Esophagus squamous epithelium (tissue), 5 donors: Measurements from ENCODE around the gene PON1. TPM values are rescaled to one million over a fixed set of nuclear protein-coding genes. Genes with fewer than 3 reads are reported as not detected.
A peak's percentile ranks its signal among the peaks of the same experiment; 100 is the strongest.

Experiments
- DNase-seq: peaks from one replicate; lab custom pipeline; 2025; lab: John Stamatoyannopoulos, UW
- H3K27ac ChIP-seq, 4 donors: fragments of 200-600 bp; sonication (generic); one replicate each; pipeline ENCODE4 v1.5.1; 2016 to 2019; ENCODE audit warnings: mild to moderate bottlenecking in 1 of 4
- H3K27me3 ChIP-seq, 4 donors: fragments of 200-600 bp; sonication (generic); 1 replicate in 3 of 4; 2 replicates in 1 of 4; pipeline versions ENCODE4 v1.5.1 to v1.6.0; 2017 to 2021; ENCODE audit warnings: antibody characterized with exemption in 1 of 4
- H3K36me3 ChIP-seq, 3 donors: fragments of 200-600 bp; sonication (generic); one replicate each; pipeline ENCODE4 v1.5.1; 2016 to 2019
- H3K4me1 ChIP-seq, 3 donors: fragments of 200-600 bp; sonication (generic); one replicate each; pipeline ENCODE4 v1.5.1; 2017 to 2019
- H3K4me3 ChIP-seq, 4 donors: fragments of 200-600 bp; sonication (generic); 1 replicate in 3 of 4; 2 replicates in 1 of 4; pipeline ENCODE4 v1.5.1; 2016 to 2019; ENCODE audit warnings: mild to moderate bottlenecking in 2 of 4, moderate library complexity in 1 of 4
- H3K9me3 ChIP-seq, 3 donors: fragments of 200-600 bp; sonication (generic); one replicate each; pipeline ENCODE4 v1.5.1; 2016 to 2019
- POLR2A ChIP-seq, 4 donors: fragments of 450-650 bp; IDR thresholded peaks; one replicate each; pipeline ENCODE4 v1.6.1; 2017; ENCODE audit warnings: antibody characterized with exemption in 4 of 4, mild to moderate bottlenecking in 4 of 4, moderate library complexity in 3 of 4
- WGBS, 2 donors: methylation state at CpG; one replicate each; pipeline ENCODE4 v1.1.5; 2018; 5-methylcytosine and 5-hydroxymethylcytosine counted together
- intact Hi-C: fragments of 100-400 bp; cut with DNase I; formaldehyde crosslinking; loops from one replicate; pipeline ENCODE4 v1.15.0; 2022
- total RNA-seq, 4 donors: library from RNA; depleted of rRNA; stranded (reverse); fragments of >200 nt; gene quantifications; one replicate each; pipeline ENCODE4 v1.1.0, GENCODE V29; 2016
- TF ChIP-seq, protein P1 (sequence below), 6 experiments: fragments of 450-650 bp in 4 of 6; fragments of 200-600 bp in 2 of 6; sonication (generic) in 2 of 6; IDR thresholded peaks; one replicate each; pipeline ENCODE4 v1.5.1; 2016 to 2019; ENCODE audit warnings: antibody characterized with exemption in 6 of 6, mild to moderate bottlenecking in 4 of 6, moderate library complexity in 4 of 6
- donor health status: DM: yes; HTN: yes; CAD: no.

Gene PON1
- total RNA-seq, 4 donors from 2014 or later, result not detected

DNA sequence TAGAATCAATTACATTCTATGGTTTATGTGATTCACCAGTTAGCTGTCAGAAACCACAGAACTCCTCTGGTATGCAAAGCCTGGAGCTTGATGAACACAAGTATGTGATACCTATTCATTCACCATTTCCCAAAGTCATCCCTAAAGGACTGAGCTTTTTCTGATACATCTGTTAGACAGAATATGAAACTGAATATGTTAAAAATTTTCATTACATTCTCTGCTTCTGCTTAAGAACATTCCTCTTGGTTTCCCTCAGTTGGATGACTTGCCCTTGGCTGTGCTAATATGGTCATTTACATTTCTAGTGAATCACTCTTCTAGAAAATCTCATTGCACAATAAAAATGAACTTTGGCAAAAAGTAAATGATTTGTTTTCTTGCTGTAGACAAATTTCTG is 10.8 kb upstream of the PON1 start:
- Histone ChIP-seq H3K4me3 (no peak overlapping the region), H3K27ac (no peak overlapping the region), H3K9me3 (no peaks in the 10 kb centered on the region), H3K4me1 (peaks cover 0 to 10% (median 0%) of the 10 kb centered on the region in 3 donors), H3K36me3 (no peaks in the 10 kb centered on the region), H3K27me3 (no peaks in the 10 kb centered on the region)
- TF ChIP-seq POLR2A (IDR thresholded peaks at IDR 0.05), result no peak
- TF ChIP-seq, protein P1, sequence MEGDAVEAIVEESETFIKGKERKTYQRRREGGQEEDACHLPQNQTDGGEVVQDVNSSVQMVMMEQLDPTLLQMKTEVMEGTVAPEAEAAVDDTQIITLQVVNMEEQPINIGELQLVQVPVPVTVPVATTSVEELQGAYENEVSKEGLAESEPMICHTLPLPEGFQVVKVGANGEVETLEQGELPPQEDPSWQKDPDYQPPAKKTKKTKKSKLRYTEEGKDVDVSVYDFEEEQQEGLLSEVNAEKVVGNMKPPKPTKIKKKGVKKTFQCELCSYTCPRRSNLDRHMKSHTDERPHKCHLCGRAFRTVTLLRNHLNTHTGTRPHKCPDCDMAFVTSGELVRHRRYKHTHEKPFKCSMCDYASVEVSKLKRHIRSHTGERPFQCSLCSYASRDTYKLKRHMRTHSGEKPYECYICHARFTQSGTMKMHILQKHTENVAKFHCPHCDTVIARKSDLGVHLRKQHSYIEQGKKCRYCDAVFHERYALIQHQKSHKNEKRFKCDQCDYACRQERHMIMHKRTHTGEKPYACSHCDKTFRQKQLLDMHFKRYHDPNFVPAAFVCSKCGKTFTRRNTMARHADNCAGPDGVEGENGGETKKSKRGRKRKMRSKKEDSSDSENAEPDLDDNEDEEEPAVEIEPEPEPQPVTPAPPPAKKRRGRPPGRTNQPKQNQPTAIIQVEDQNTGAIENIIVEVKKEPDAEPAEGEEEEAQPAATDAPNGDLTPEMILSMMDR (IDR thresholded peaks at IDR 0.05), result no peak
- DNase-seq, result no peak
- intact Hi-C loops, result no loop called here

- Histone ChIP-seq H3K4me1 (peaks cover 0 to 10% (median 0%) of the 10 kb centered on the region in 3 donors), H3K9me3 (no peaks in the 10 kb centered on the region), H3K4me3 (no peak overlapping the region), H3K36me3 (no peaks in the 10 kb centered on the region), H3K27me3 (no peaks in the 10 kb centered on the region), H3K27ac (no peak overlapping the region)
- no peak for TF ChIP-seq POLR2A (IDR thresholded peaks at IDR 0.05)
- TF ChIP-seq, protein P1 (IDR thresholded peaks at IDR 0.05), result no peak
- no peak for DNase-seq
- intact Hi-C loops, result no loop called here
Measured at GRCh38 chr7:95334447-95334846, 10.1 kb upstream of the PON1 start.

DNA sequence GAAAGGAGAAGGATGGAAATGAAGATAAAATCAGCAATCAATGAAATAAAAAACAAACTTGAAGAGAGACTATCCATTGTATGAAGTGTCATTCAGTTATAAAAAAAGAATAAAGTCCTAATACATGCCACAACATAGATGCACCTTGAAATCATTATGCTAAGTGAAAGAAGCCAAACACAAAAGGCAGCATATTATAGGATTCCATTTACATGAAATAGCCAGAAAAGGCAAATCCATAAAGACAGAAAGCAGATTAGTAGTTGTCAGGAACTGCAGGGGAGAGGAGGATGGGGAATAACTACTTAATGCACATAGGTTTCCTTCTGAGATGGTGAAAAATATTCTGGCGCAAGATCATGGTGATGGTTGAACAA is 6.6 kb upstream of the PON1 start:
- Histone ChIP-seq H3K27ac (no peak overlapping the region), H3K27me3 (no peaks in the 10 kb centered on the region), H3K4me3 (peak overlapping the region in 3 of 4 donors; percentile 16 to 60 (median 22)), H3K4me1 (peaks cover 0 to 10% (median 0%) of the 10 kb centered on the region in 3 donors), H3K9me3 (no peaks in the 10 kb centered on the region), H3K36me3 (no peaks in the 10 kb centered on the region)
- WGBS, 2 donors, result 95 to 100% methylated on average over 1 of the region's 1 CpG
- TF ChIP-seq POLR2A (IDR thresholded peaks at IDR 0.05), result no peak
- TF ChIP-seq, protein P1 (IDR thresholded peaks at IDR 0.05), result no peak
- intact Hi-C loops, result no loop called here
- DNase-seq, result no peak

DNA sequence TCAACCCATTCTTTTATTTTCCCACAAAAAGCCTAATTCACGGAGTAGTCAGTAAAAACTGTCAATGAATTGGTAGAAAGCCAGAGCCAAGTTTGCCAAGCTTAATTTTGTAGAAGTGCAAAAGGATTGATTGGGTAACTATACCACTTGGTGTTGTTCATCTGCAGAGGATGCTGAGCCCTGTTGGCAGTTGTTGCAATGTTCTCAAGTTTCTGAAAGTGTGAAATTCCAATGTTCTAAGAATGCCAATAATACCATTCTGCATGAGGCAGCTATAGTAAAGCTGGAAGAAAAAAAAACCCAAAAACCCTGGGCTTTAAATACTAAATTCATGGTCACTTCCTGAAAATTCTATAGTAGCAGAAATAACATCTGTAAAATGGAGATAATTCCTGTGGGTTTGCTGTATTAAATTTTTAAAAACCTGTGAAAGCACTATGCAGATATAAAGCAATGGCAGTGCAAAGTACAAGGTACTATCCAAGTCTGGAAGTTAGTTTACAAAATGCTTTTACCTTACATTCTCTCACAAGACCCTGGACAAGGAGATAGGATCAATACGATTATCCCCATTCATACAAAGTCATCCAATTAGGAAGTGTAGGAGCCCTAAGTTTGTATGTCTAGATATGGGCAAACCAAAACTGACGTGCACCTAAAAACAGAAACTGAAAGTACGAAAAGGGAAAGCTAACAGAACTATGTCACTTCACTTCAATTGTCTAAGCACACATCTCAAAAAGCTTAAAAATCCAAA is 6.0 kb upstream of the PON1 start:
- Histone ChIP-seq H3K4me1 (peaks cover 0 to 10% (median 0%) of the 10 kb centered on the region in 3 donors), H3K36me3 (no peaks in the 10 kb centered on the region), H3K4me3 (peak overlapping the region in 3 of 4 donors; percentile 16 to 60 (median 22)), H3K27me3 (peaks cover 0 to 3% (median 0%) of the 10 kb centered on the region in 4 donors), H3K9me3 (no peaks in the 10 kb centered on the region), H3K27ac (no peak overlapping the region)
- intact Hi-C loops, result no loop called here
- no peak for DNase-seq
- 17 to 19% methylated on average over 4 of the region's 4 CpGs for WGBS, 2 donors
- no peak for TF ChIP-seq POLR2A (IDR thresholded peaks at IDR 0.05)
- TF ChIP-seq, protein P1 (IDR thresholded peaks at IDR 0.05), result no peak

DNA sequence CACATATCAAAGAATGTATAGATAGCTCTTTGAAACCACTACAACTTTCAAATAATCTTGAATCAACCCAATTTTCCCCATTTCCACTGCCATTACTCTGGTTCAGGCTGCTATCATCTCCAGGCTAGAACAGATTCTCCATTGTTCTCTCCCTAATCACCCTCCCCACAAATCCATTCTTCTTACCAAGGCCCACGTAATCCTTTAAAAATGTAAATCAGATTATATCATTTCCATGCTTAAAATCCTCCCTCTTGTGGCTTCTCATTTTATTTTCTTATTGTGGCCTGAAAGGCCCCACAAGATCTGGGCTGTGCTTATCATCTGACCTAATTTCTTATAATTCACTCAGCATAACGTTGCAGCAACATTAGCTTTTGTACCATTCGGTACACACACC is 3.0 kb upstream of the PON1 start:
- Histone ChIP-seq H3K4me3 (no peak overlapping the region), H3K4me1 (peaks cover 0 to 10% (median 0%) of the 10 kb centered on the region in 3 donors), H3K9me3 (no peaks in the 10 kb centered on the region), H3K27me3 (peaks cover 0 to 22% (median 0%) of the 10 kb centered on the region in 4 donors), H3K27ac (no peak overlapping the region), H3K36me3 (no peaks in the 10 kb centered on the region)
- 73 to 84% methylated on average over 3 of the region's 3 CpGs for WGBS, 2 donors
- intact Hi-C loops, result no loop called here
- no peak for DNase-seq
- TF ChIP-seq POLR2A (IDR thresholded peaks at IDR 0.05), result no peak
- TF ChIP-seq, protein P1 (IDR thresholded peaks at IDR 0.05), result no peak
